Measurements from ENCODE around the gene PNKD.

- no peak for TF ChIP-seq EP300 (IDR thresholded peaks at IDR 0.05)
- TF ChIP-seq CTCF (IDR thresholded peaks at IDR 0.05) = no peak
Observed at GRCh38 chr2:218298314-218298875, 28.1 kb downstream of the PNKD start.
